Measurements from ENCODE around the gene CAPN12.
"Not testable (repeated sequence)": the region's sequence is repeated elsewhere in the genome, so short reads cannot be mapped to it uniquely, and the experiment has no call there.

The CAPN12 gene

GRCh38 chr19:38744298-38744681, at the start of gene CAPN12:
CAPN12 (minus strand) TSS chr19:38744474; CDS start chr19:38744165, 309 bp downstream.
- no peak for DNase-seq (ENCODE audit: low read depth in 2 of 2)

GRCh38 chr19:38793671-38794070, 49.4 kb upstream of the CAPN12 start:
- DNase-seq (ENCODE audit: low read depth in 2 of 2): no peak

- no peak for DNase-seq (ENCODE audit: low read depth in 2 of 2)
Measured at GRCh38 chr19:38793177-38793576, 48.9 kb upstream of the CAPN12 start.

GRCh38 chr19:38792250-38793111, 48.2 kb upstream of the CAPN12 start:
- peak in 1 of 2 donors; percentile 15 for DNase-seq (ENCODE audit: low read depth in 2 of 2)

- not testable (repeated sequence) for DNase-seq (ENCODE audit: low read depth in 2 of 2)
Measured at GRCh38 chr19:38791451-38792064, 47.3 kb upstream of the CAPN12 start.

GRCh38 chr19:38790507-38791403, 46.5 kb upstream of the CAPN12 start:
- not testable (repeated sequence) for DNase-seq (ENCODE audit: low read depth in 2 of 2)

- no peak for DNase-seq (ENCODE audit: low read depth in 2 of 2)
Measured at GRCh38 chr19:38788478-38789243, 44.4 kb upstream of the CAPN12 start, which contains the start of gene LGALS7B. LGALS7B (plus strand) TSS chr19:38789200; CDS start chr19:38789227, 27 bp downstream.

- no peak for DNase-seq (ENCODE audit: low read depth in 2 of 2)
Measured at GRCh38 chr19:38786572-38787265, 42.4 kb upstream of the CAPN12 start.

- DNase-seq (ENCODE audit: low read depth in 2 of 2): not testable (repeated sequence)
Measured at GRCh38 chr19:38786061-38786460, 41.8 kb upstream of the CAPN12 start.

GRCh38 chr19:38785187-38785699, 41.0 kb upstream of the CAPN12 start:
- no peak for DNase-seq (ENCODE audit: low read depth in 2 of 2)

- no peak for DNase-seq (ENCODE audit: low read depth in 2 of 2)
Measured at GRCh38 chr19:38784224-38784623, 40.0 kb upstream of the CAPN12 start.

- DNase-seq (ENCODE audit: low read depth in 2 of 2): not testable (repeated sequence)
Measured at GRCh38 chr19:38782212-38782611, 37.9 kb upstream of the CAPN12 start.

- no peak for DNase-seq (ENCODE audit: low read depth in 2 of 2)
Measured at GRCh38 chr19:38781058-38781457, 36.8 kb upstream of the CAPN12 start.

GRCh38 chr19:38780443-38780842, 36.2 kb upstream of the CAPN12 start:
- no peak for DNase-seq (ENCODE audit: low read depth in 2 of 2)

- DNase-seq (ENCODE audit: low read depth in 2 of 2): no peak
Measured at GRCh38 chr19:38778733-38779132, 34.5 kb upstream of the CAPN12 start.

- DNase-seq (ENCODE audit: low read depth in 2 of 2): no peak
Measured at GRCh38 chr19:38774181-38774950, 30.1 kb upstream of the CAPN12 start.

GRCh38 chr19:38773469-38774177, 29.3 kb upstream of the CAPN12 start, which contains the start of gene LGALS7:
LGALS7 (minus strand) TSS chr19:38773517; CDS start chr19:38773492, 25 bp downstream.
- DNase-seq (ENCODE audit: low read depth in 2 of 2): no peak

GRCh38 chr19:38771569-38771968, 27.3 kb upstream of the CAPN12 start:
- DNase-seq (ENCODE audit: low read depth in 2 of 2): not testable (repeated sequence)

- DNase-seq (ENCODE audit: low read depth in 2 of 2): not testable (repeated sequence)
Measured at GRCh38 chr19:38770949-38771275, 26.6 kb upstream of the CAPN12 start.
